Measurements from ENCODE around the gene ZDHHC1. TPM values are rescaled to one million over a fixed set of nuclear protein-coding genes. Genes with fewer than 3 reads are reported as not detected.

The ZDHHC1 gene
- total and polyA plus RNA-seq, 2 of the 13 experiments (the other 11 are each of a cell fraction or from before 2014, with no cell fraction given) = 0.51 to 1.1 TPM

DNA sequence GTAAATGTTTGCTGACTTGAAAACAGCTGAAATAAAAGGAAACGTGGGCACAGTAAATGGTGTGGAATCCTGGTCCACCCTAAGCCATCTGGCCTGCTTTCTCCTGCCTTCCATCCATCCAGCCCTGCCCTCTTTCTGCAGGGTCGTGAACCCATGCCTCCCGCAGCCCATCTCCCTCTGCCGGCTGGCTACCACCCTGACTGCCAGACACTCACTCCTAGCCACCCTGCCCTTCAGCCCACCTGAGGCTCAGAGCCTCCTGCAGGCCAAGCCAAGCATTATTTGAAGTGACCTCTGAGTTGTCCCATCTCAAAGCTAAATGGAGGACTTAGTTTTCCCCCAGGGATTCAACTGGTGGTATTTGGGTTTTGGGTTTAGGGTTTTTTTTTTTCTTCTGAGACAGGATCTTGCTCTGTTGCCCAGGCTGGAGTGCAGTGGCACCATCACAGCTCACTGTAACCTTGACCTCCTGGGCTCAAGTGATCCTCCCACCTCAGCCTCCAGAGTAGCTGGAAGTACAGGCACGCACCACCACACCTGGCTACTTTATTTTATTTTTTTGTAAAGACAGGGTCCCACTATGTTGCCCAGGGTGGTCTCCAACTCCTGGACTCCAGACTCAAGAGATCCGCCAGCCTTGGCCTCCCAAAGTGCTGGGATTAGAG is 8.4 kb downstream of the ZDHHC1 start (continued):
- TF ChIP-seq, protein P1, sequence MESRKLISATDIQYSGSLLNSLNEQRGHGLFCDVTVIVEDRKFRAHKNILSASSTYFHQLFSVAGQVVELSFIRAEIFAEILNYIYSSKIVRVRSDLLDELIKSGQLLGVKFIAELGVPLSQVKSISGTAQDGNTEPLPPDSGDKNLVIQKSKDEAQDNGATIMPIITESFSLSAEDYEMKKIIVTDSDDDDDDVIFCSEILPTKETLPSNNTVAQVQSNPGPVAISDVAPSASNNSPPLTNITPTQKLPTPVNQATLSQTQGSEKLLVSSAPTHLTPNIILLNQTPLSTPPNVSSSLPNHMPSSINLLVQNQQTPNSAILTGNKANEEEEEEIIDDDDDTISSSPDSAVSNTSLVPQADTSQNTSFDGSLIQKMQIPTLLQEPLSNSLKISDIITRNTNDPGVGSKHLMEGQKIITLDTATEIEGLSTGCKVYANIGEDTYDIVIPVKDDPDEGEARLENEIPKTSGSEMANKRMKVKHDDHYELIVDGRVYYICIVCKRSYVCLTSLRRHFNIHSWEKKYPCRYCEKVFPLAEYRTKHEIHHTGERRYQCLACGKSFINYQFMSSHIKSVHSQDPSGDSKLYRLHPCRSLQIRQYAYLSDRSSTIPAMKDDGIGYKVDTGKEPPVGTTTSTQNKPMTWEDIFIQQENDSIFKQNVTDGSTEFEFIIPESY (CRISPR knock-in tag; IDR thresholded peaks at IDR 0.05) = no peak
- no peak for TF ChIP-seq ZNF367 (CRISPR knock-in tag; IDR thresholded peaks at IDR 0.05; ENCODE audit: borderline replicate concordance)
- TF ChIP-seq PRMT3 (CRISPR knock-in tag; IDR thresholded peaks at IDR 0.05; ENCODE audit: borderline replicate concordance, low read depth) = no peak
- TF ChIP-seq PCBP1 (IDR thresholded peaks at IDR 0.05; ENCODE audit: borderline replicate concordance, low read depth, low read length) = no peak
- no peak for TF ChIP-seq NR2F6 (IDR thresholded peaks at IDR 0.05)
- peak; percentile 20; the same call in 1 of the 2 replicates for TF ChIP-seq NR2F6 (CRISPR knock-in tag; IDR thresholded peaks at IDR 0.05)
- TF ChIP-seq, protein P2, sequence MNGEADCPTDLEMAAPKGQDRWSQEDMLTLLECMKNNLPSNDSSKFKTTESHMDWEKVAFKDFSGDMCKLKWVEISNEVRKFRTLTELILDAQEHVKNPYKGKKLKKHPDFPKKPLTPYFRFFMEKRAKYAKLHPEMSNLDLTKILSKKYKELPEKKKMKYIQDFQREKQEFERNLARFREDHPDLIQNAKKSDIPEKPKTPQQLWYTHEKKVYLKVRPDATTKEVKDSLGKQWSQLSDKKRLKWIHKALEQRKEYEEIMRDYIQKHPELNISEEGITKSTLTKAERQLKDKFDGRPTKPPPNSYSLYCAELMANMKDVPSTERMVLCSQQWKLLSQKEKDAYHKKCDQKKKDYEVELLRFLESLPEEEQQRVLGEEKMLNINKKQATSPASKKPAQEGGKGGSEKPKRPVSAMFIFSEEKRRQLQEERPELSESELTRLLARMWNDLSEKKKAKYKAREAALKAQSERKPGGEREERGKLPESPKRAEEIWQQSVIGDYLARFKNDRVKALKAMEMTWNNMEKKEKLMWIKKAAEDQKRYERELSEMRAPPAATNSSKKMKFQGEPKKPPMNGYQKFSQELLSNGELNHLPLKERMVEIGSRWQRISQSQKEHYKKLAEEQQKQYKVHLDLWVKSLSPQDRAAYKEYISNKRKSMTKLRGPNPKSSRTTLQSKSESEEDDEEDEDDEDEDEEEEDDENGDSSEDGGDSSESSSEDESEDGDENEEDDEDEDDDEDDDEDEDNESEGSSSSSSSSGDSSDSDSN (CRISPR knock-in tag; IDR thresholded peaks at IDR 0.05) = no peak
- TF ChIP-seq TBL1XR1 (IDR thresholded peaks at IDR 0.05; ENCODE audit: borderline replicate concordance, low read length, partially characterized antibody) = no peak
- TF ChIP-seq ZNF101 (CRISPR knock-in tag; IDR thresholded peaks at IDR 0.05; ENCODE audit: borderline replicate concordance, low read depth) = no peak
- no peak for TF ChIP-seq SP1 (IDR thresholded peaks at IDR 0.05)
- no peak for TF ChIP-seq SP1 (CRISPR knock-in tag; IDR thresholded peaks at IDR 0.05)
- no peak for TF ChIP-seq ATM (IDR thresholded peaks at IDR 0.05; ENCODE audit: borderline replicate concordance)
- 0 out of 2 replicates have a peak, but pooled peaks have one; percentile 62 for TF ChIP-seq ZNF121 (CRISPR knock-in tag; IDR thresholded peaks at IDR 0.05)
- TF ChIP-seq, protein P3, sequence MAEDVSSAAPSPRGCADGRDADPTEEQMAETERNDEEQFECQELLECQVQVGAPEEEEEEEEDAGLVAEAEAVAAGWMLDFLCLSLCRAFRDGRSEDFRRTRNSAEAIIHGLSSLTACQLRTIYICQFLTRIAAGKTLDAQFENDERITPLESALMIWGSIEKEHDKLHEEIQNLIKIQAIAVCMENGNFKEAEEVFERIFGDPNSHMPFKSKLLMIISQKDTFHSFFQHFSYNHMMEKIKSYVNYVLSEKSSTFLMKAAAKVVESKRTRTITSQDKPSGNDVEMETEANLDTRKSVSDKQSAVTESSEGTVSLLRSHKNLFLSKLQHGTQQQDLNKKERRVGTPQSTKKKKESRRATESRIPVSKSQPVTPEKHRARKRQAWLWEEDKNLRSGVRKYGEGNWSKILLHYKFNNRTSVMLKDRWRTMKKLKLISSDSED (CRISPR knock-in tag; IDR thresholded peaks at IDR 0.05) = no peak
- TF ChIP-seq, protein P4, sequence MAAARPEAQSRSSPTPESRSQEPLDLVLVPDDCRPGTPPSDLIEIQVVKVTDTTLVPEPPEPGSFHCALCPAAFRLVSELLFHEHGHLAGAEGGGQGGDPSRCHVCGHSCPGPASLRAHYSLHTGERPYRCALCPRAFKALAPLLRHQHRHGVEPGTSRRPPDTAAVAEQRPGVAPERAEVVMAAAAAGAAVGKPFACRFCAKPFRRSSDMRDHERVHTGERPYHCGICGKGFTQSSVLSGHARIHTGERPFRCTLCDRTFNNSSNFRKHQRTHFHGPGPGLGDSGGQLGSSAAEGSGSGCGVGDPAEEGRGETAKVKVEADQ (CRISPR knock-in tag; IDR thresholded peaks at IDR 0.05; ENCODE audit: borderline replicate concordance) = no peak
- TF ChIP-seq, protein P5, sequence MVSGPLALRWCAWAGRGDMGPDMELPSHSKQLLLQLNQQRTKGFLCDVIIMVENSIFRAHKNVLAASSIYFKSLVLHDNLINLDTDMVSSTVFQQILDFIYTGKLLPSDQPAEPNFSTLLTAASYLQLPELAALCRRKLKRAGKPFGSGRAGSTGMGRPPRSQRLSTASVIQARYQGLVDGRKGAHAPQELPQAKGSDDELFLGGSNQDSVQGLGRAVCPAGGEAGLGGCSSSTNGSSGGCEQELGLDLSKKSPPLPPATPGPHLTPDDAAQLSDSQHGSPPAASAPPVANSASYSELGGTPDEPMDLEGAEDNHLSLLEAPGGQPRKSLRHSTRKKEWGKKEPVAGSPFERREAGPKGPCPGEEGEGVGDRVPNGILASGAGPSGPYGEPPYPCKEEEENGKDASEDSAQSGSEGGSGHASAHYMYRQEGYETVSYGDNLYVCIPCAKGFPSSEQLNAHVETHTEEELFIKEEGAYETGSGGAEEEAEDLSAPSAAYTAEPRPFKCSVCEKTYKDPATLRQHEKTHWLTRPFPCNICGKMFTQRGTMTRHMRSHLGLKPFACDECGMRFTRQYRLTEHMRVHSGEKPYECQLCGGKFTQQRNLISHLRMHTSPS (CRISPR knock-in tag; IDR thresholded peaks at IDR 0.05; ENCODE audit: low read depth) = no peak
- TF ChIP-seq, protein P6, sequence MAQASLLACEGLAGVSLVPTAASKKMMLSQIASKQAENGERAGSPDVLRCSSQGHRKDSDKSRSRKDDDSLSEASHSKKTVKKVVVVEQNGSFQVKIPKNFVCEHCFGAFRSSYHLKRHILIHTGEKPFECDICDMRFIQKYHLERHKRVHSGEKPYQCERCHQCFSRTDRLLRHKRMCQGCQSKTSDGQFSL (CRISPR knock-in tag; IDR thresholded peaks at IDR 0.05) = no peak
- TF ChIP-seq, protein P7, sequence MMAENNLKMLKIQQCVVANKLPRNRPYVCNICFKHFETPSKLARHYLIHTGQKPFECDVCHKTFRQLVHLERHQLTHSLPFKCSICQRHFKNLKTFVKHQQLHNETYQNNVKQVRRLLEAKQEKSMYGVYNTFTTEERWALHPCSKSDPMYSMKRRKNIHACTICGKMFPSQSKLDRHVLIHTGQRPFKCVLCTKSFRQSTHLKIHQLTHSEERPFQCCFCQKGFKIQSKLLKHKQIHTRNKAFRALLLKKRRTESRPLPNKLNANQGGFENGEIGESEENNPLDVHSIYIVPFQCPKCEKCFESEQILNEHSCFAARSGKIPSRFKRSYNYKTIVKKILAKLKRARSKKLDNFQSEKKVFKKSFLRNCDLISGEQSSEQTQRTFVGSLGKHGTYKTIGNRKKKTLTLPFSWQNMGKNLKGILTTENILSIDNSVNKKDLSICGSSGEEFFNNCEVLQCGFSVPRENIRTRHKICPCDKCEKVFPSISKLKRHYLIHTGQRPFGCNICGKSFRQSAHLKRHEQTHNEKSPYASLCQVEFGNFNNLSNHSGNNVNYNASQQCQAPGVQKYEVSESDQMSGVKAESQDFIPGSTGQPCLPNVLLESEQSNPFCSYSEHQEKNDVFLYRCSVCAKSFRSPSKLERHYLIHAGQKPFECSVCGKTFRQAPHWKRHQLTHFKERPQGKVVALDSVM (CRISPR knock-in tag; IDR thresholded peaks at IDR 0.05) = 0 out of 2 replicates have a peak, but pooled peaks have one; percentile 56

Data from HepG2 (cell line).